Measurements from ENCODE around the gene PCLO. TPM values are rescaled to one million over a fixed set of nuclear protein-coding genes. Genes with fewer than 3 reads are reported as not detected.

Gene PCLO
- polyA plus RNA-seq, 1 donor (not counting 4 experiments of a cell fraction or from before 2014, with no cell fraction given), result 1.8 TPM

DNA sequence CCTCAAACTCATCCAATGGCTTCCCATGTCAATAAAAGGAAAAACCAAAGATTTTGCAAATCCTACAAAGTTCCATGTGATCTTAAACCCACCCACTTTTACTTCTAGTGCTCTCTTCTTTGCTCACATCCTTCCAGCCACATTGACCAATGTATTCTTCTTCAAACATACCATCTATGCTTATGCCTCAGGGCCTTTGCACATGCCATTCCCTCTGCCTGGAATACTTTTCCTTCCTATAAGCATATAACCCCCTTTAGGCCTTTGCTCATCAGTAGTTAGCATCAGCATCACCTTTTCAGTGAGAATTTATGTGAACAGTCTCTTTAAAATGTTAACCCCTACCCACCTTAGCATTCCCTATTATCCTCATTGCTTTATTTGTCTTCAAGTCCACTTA, 11.0 kb upstream of the PCLO start:
- H4K20me1 ChIP-seq (ENCODE audit: control insufficient read depth, extremely low read depth, insufficient read depth, low read length), result no peaks in the 10 kb centered on the region
- no peaks in the 10 kb centered on the region for H3K27me3 ChIP-seq (ENCODE audit: control insufficient read depth, extremely low read depth, insufficient read depth, low read length)
- no peaks in the 10 kb centered on the region for H3K9me3 ChIP-seq (ENCODE audit: control insufficient read depth, low read depth, low read length)
- FAIRE-seq, result no peak
- no peak overlapping the region for H2AFZ ChIP-seq (ENCODE audit: control insufficient read depth, low read length)
- H3K4me1 ChIP-seq (ENCODE audit: control insufficient read depth, extremely low read depth, insufficient read depth, low read length), result no peaks in the 10 kb centered on the region
- no peaks in the 10 kb centered on the region for H3K79me2 ChIP-seq (ENCODE audit: control insufficient read depth, insufficient read depth, low read length)
- H3K4me3 ChIP-seq (ENCODE audit: control insufficient read depth in 2 of 3, extremely low read depth in 1 of 3, insufficient read depth in 2 of 3, low read depth in 1 of 3, low read length in 3 of 3), result no peak overlapping the region
- no peaks in the 10 kb centered on the region for H3K36me3 ChIP-seq (ENCODE audit: control insufficient read depth in 2 of 2, extremely low read depth in 1 of 2, insufficient read depth in 2 of 2, low read length in 2 of 2)
- TF ChIP-seq, protein P1, sequence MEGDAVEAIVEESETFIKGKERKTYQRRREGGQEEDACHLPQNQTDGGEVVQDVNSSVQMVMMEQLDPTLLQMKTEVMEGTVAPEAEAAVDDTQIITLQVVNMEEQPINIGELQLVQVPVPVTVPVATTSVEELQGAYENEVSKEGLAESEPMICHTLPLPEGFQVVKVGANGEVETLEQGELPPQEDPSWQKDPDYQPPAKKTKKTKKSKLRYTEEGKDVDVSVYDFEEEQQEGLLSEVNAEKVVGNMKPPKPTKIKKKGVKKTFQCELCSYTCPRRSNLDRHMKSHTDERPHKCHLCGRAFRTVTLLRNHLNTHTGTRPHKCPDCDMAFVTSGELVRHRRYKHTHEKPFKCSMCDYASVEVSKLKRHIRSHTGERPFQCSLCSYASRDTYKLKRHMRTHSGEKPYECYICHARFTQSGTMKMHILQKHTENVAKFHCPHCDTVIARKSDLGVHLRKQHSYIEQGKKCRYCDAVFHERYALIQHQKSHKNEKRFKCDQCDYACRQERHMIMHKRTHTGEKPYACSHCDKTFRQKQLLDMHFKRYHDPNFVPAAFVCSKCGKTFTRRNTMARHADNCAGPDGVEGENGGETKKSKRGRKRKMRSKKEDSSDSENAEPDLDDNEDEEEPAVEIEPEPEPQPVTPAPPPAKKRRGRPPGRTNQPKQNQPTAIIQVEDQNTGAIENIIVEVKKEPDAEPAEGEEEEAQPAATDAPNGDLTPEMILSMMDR (optimal IDR thresholded peaks at IDR 0.05 in 1 of 3, IDR thresholded peaks at IDR 0.05 in 1 of 3, conservative IDR thresholded peaks at IDR 0.05 in 1 of 3; ENCODE audit: extremely low read depth in 1 of 3, insufficient read depth in 2 of 3, low read length in 3 of 3), result no peak
- TF ChIP-seq EZH2 (IDR thresholded peaks at IDR 0.05; ENCODE audit: low read length), result no peak
- no peak for DNase-seq (ENCODE audit: low read depth, low spot score)
- no peak overlapping the region for H3K4me2 ChIP-seq (ENCODE audit: control insufficient read depth, extremely low read depth, insufficient read depth, low read depth, low read length)
- no peaks in the 10 kb centered on the region for H3K9me1 ChIP-seq (ENCODE audit: control insufficient read depth, extremely low read depth, insufficient read depth, low read length)
- no peak overlapping the region for H3K9ac ChIP-seq (ENCODE audit: control insufficient read depth, extremely low read depth, insufficient read depth, low read length)
- H3K27ac ChIP-seq (ENCODE audit: control insufficient read depth, insufficient read depth, low read length), result no peak overlapping the region
- dilution Hi-C loops (cut with MboI; ENCODE audit: extremely low pct_ligation_motif_present, low sequenced_read_pairs), result no loop called here

DNA sequence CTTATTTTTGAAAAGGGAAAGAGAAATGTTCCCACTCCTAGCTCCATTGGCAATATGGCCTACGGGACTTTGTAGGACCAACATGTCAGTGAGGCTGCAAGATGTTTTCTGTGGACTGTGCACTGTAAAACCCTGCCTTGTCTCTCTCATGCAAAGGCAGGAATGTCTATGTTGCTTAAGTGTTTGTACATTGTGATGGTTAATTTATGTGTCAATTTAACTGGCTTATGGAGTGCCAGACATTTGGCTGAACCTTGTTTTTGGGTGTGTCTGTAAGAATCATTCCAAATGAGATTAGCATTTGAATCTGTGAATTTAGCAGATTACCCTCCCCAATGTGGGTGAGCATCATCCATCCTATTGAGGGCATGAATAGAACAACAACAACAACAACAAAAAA, 4.1 kb upstream of the PCLO start:
- Histone ChIP-seq H3K27me3 (ENCODE audit: control insufficient read depth, extremely low read depth, insufficient read depth, low read length) (no peaks in the 10 kb centered on the region), H2AFZ (ENCODE audit: control insufficient read depth, low read length) (no peak overlapping the region), H3K79me2 (ENCODE audit: control insufficient read depth, insufficient read depth, low read length) (no peaks in the 10 kb centered on the region), H3K9me3 (ENCODE audit: control insufficient read depth, low read depth, low read length) (no peaks in the 10 kb centered on the region), H4K20me1 (ENCODE audit: control insufficient read depth, extremely low read depth, insufficient read depth, low read length) (no peaks in the 10 kb centered on the region), H3K9ac (ENCODE audit: control insufficient read depth, extremely low read depth, insufficient read depth, low read length) (no peak overlapping the region), H3K4me2 (ENCODE audit: control insufficient read depth, extremely low read depth, insufficient read depth, low read depth, low read length) (no peak overlapping the region), H3K4me3 (ENCODE audit: control insufficient read depth in 2 of 3, extremely low read depth in 1 of 3, insufficient read depth in 2 of 3, low read depth in 1 of 3, low read length in 3 of 3) (no peak overlapping the region), H3K27ac (ENCODE audit: control insufficient read depth, insufficient read depth, low read length) (no peak overlapping the region), H3K4me1 (ENCODE audit: control insufficient read depth, extremely low read depth, insufficient read depth, low read length) (no peaks in the 10 kb centered on the region), H3K9me1 (ENCODE audit: control insufficient read depth, extremely low read depth, insufficient read depth, low read length) (no peaks in the 10 kb centered on the region), H3K36me3 (ENCODE audit: control insufficient read depth in 2 of 2, extremely low read depth in 1 of 2, insufficient read depth in 2 of 2, low read length in 2 of 2) (no peaks in the 10 kb centered on the region)
- DNase-seq (ENCODE audit: low read depth, low spot score), result no peak
- dilution Hi-C loops (cut with MboI; ENCODE audit: extremely low pct_ligation_motif_present, low sequenced_read_pairs), result no loop called here
- TF ChIP-seq, protein P1 (optimal IDR thresholded peaks at IDR 0.05 in 1 of 3, IDR thresholded peaks at IDR 0.05 in 1 of 3, conservative IDR thresholded peaks at IDR 0.05 in 1 of 3; ENCODE audit: extremely low read depth in 1 of 3, insufficient read depth in 2 of 3, low read length in 3 of 3), result no peak
- no peak for FAIRE-seq

Measured in keratinocyte (primary cell).